ENCODE measurements around the gene BAAT.

The BAAT gene

GRCh38 chr9:101350285-101350684 is 34.5 kb downstream of the BAAT start:
- Histone ChIP-seq H3K14ac (ENCODE audit: low read length) (no peak overlapping the region), H3K9ac (ENCODE audit: low read depth, low read length, poor library complexity) (no peak overlapping the region), H3K4ac (ENCODE audit: low read length) (no peak overlapping the region), H3K9me3 (replicated peaks in 1 of 2; ENCODE audit: control insufficient read depth in 2 of 2, insufficient read depth in 1 of 2, low read depth in 1 of 2, low read length in 2 of 2) (no peaks in the 10 kb centered on the region), H2BK5ac (ENCODE audit: low read length) (no peak overlapping the region), H2AK5ac (ENCODE audit: low read depth, low read length) (no peak overlapping the region), H3K79me1 (ENCODE audit: low read depth, low read length) (no peaks in the 10 kb centered on the region), H3K4me3 (ENCODE audit: low read length in 2 of 2) (no peak overlapping the region), H3K18ac (ENCODE audit: low read length) (no peak overlapping the region), H3K23ac (ENCODE audit: low read depth, low read length, poor library complexity) (no peak overlapping the region), H3K27ac (replicated peaks; ENCODE audit: low read length) (no peak overlapping the region), H2AFZ (ENCODE audit: low read length) (no peak overlapping the region), H4K8ac (ENCODE audit: low read depth, low read length) (no peak overlapping the region), H3K4me1 (ENCODE audit: control insufficient read depth in 2 of 2, insufficient read depth in 1 of 2, low read depth in 1 of 2, low read length in 2 of 2) (peaks cover 0 to 5% of the 10 kb centered on the region in 2 donors), H2BK15ac (ENCODE audit: low read length) (no peak overlapping the region), H4K91ac (ENCODE audit: low read depth, low read length, poor library complexity) (no peak overlapping the region), H3K36me3 (replicated peaks in 1 of 2; ENCODE audit: control insufficient read depth in 2 of 2, insufficient read depth in 2 of 2, low read length in 2 of 2) (no peaks in the 10 kb centered on the region), H3K27me3 (ENCODE audit: control insufficient read depth in 3 of 3, insufficient read depth in 3 of 3, low read depth in 1 of 3, low read length in 3 of 3) (peaks cover 0 to 12% (median 0%) of the 10 kb centered on the region in 3 experiments), H2BK120ac (ENCODE audit: low read depth, low read length) (no peak overlapping the region), H2BK12ac (ENCODE audit: low read length) (no peak overlapping the region), H3K4me2 (ENCODE audit: insufficient read depth, low read length, poor library complexity, severe bottlenecking) (no peak overlapping the region)
- whole genome bisulfite sequencing, 2 donors (ENCODE audit: extremely low coverage in 2 of 2, insufficient read length in 2 of 2, insufficient replicate concordance in 1 of 2), result no CpG with 5 or more reads among the region's 1 CpG
- DNase-seq (ENCODE audit: low spot score), result no peak

- H3K23ac ChIP-seq (ENCODE audit: low read depth, low read length, poor library complexity), result no peak overlapping the region
- no peak overlapping the region for H3K18ac ChIP-seq (ENCODE audit: low read length)
- H3K27me3 ChIP-seq (ENCODE audit: control insufficient read depth in 3 of 3, insufficient read depth in 3 of 3, low read depth in 1 of 3, low read length in 3 of 3), result peaks cover 0 to 4% (median 0%) of the 10 kb centered on the region in 3 experiments
- no peak for DNase-seq (ENCODE audit: low spot score)
- no peak overlapping the region for H3K9ac ChIP-seq (ENCODE audit: low read depth, low read length, poor library complexity)
- H2AK5ac ChIP-seq (ENCODE audit: low read depth, low read length), result no peak overlapping the region
- no peak overlapping the region for H3K4ac ChIP-seq (ENCODE audit: low read length)
- no peaks in the 10 kb centered on the region for H3K79me1 ChIP-seq (ENCODE audit: low read depth, low read length)
- H3K4me3 ChIP-seq (ENCODE audit: low read length in 2 of 2), result no peak overlapping the region
- no CpG with 5 or more reads among the region's 1 CpG for WGBS, 2 donors (ENCODE audit: extremely low coverage in 2 of 2, insufficient read length in 2 of 2, insufficient replicate concordance in 1 of 2)
- H3K27ac ChIP-seq (replicated peaks; ENCODE audit: low read length), result no peak overlapping the region
- H3K4me1 ChIP-seq (ENCODE audit: control insufficient read depth in 2 of 2, insufficient read depth in 1 of 2, low read depth in 1 of 2, low read length in 2 of 2), result peaks cover 0 to 2% of the 10 kb centered on the region in 2 donors
- H3K14ac ChIP-seq (ENCODE audit: low read length), result no peak overlapping the region
- no peak overlapping the region for H2AFZ ChIP-seq (ENCODE audit: low read length)
- no peak overlapping the region for H2BK12ac ChIP-seq (ENCODE audit: low read length)
- no peak overlapping the region for H2BK120ac ChIP-seq (ENCODE audit: low read depth, low read length)
- no peak overlapping the region for H4K91ac ChIP-seq (ENCODE audit: low read depth, low read length, poor library complexity)
- no peak overlapping the region for H2BK15ac ChIP-seq (ENCODE audit: low read length)
- no peak overlapping the region for H4K8ac ChIP-seq (ENCODE audit: low read depth, low read length)
- no peaks in the 10 kb centered on the region for H3K36me3 ChIP-seq (replicated peaks in 1 of 2; ENCODE audit: control insufficient read depth in 2 of 2, insufficient read depth in 2 of 2, low read length in 2 of 2)
- no peak overlapping the region for H2BK5ac ChIP-seq (ENCODE audit: low read length)
- no peak overlapping the region for H3K4me2 ChIP-seq (ENCODE audit: insufficient read depth, low read length, poor library complexity, severe bottlenecking)
- peaks cover 0 to 2% of the 10 kb centered on the region in 2 donors for H3K9me3 ChIP-seq (replicated peaks in 1 of 2; ENCODE audit: control insufficient read depth in 2 of 2, insufficient read depth in 1 of 2, low read depth in 1 of 2, low read length in 2 of 2)
These were observed 42.2 kb downstream of the BAAT start for GRCh38 chr9:101342595-101342994.

GRCh38 chr9:101341958-101342357 is 42.8 kb downstream of the BAAT start:
- Histone ChIP-seq H2BK12ac (ENCODE audit: low read length) (no peak overlapping the region), H2AK5ac (ENCODE audit: low read depth, low read length) (no peak overlapping the region), H2BK15ac (ENCODE audit: low read length) (no peak overlapping the region), H3K9ac (ENCODE audit: low read depth, low read length, poor library complexity) (no peak overlapping the region), H3K18ac (ENCODE audit: low read length) (no peak overlapping the region), H3K4me3 (ENCODE audit: low read length in 2 of 2) (no peak overlapping the region), H4K91ac (ENCODE audit: low read depth, low read length, poor library complexity) (no peak overlapping the region), H3K4me2 (ENCODE audit: insufficient read depth, low read length, poor library complexity, severe bottlenecking) (no peak overlapping the region), H2BK120ac (ENCODE audit: low read depth, low read length) (no peak overlapping the region), H3K9me3 (replicated peaks in 1 of 2; ENCODE audit: control insufficient read depth in 2 of 2, insufficient read depth in 1 of 2, low read depth in 1 of 2, low read length in 2 of 2) (peaks cover 0 to 2% of the 10 kb centered on the region in 2 donors), H3K36me3 (replicated peaks in 1 of 2; ENCODE audit: control insufficient read depth in 2 of 2, insufficient read depth in 2 of 2, low read length in 2 of 2) (no peaks in the 10 kb centered on the region), H3K4me1 (ENCODE audit: control insufficient read depth in 2 of 2, insufficient read depth in 1 of 2, low read depth in 1 of 2, low read length in 2 of 2) (peaks cover 0 to under 1% of the 10 kb centered on the region in 2 donors), H4K8ac (ENCODE audit: low read depth, low read length) (no peak overlapping the region), H3K27ac (replicated peaks; ENCODE audit: low read length) (no peak overlapping the region), H2AFZ (ENCODE audit: low read length) (no peak overlapping the region), H3K14ac (ENCODE audit: low read length) (no peak overlapping the region), H3K23ac (ENCODE audit: low read depth, low read length, poor library complexity) (no peak overlapping the region), H3K27me3 (ENCODE audit: control insufficient read depth in 3 of 3, insufficient read depth in 3 of 3, low read depth in 1 of 3, low read length in 3 of 3) (no peaks in the 10 kb centered on the region), H3K79me1 (ENCODE audit: low read depth, low read length) (no peaks in the 10 kb centered on the region), H3K4ac (ENCODE audit: low read length) (no peak overlapping the region), H2BK5ac (ENCODE audit: low read length) (no peak overlapping the region)
- DNase-seq (ENCODE audit: low spot score), result no peak

- Histone ChIP-seq H3K23ac (ENCODE audit: low read depth, low read length, poor library complexity) (no peak overlapping the region), H4K91ac (ENCODE audit: low read depth, low read length, poor library complexity) (no peak overlapping the region), H3K14ac (ENCODE audit: low read length) (no peak overlapping the region), H3K27ac (replicated peaks; ENCODE audit: low read length) (no peak overlapping the region), H3K36me3 (replicated peaks in 1 of 2; ENCODE audit: control insufficient read depth in 2 of 2, insufficient read depth in 2 of 2, low read length in 2 of 2) (no peaks in the 10 kb centered on the region), H2BK120ac (ENCODE audit: low read depth, low read length) (no peak overlapping the region), H3K4ac (ENCODE audit: low read length) (no peak overlapping the region), H4K8ac (ENCODE audit: low read depth, low read length) (no peak overlapping the region), H3K4me2 (ENCODE audit: insufficient read depth, low read length, poor library complexity, severe bottlenecking) (no peak overlapping the region), H3K4me3 (ENCODE audit: low read length in 2 of 2) (no peak overlapping the region), H2BK12ac (ENCODE audit: low read length) (no peak overlapping the region), H3K27me3 (ENCODE audit: control insufficient read depth in 3 of 3, insufficient read depth in 3 of 3, low read depth in 1 of 3, low read length in 3 of 3) (no peaks in the 10 kb centered on the region), H2AFZ (ENCODE audit: low read length) (no peak overlapping the region), H3K9me3 (replicated peaks in 1 of 2; ENCODE audit: control insufficient read depth in 2 of 2, insufficient read depth in 1 of 2, low read depth in 1 of 2, low read length in 2 of 2) (peaks cover 0 to 3% of the 10 kb centered on the region in 2 donors), H3K4me1 (ENCODE audit: control insufficient read depth in 2 of 2, insufficient read depth in 1 of 2, low read depth in 1 of 2, low read length in 2 of 2) (peaks cover 0 to 4% of the 10 kb centered on the region in 2 donors), H3K9ac (ENCODE audit: low read depth, low read length, poor library complexity) (no peak overlapping the region), H2AK5ac (ENCODE audit: low read depth, low read length) (no peak overlapping the region), H3K79me1 (ENCODE audit: low read depth, low read length) (no peaks in the 10 kb centered on the region), H2BK15ac (ENCODE audit: low read length) (no peak overlapping the region), H2BK5ac (ENCODE audit: low read length) (no peak overlapping the region), H3K18ac (ENCODE audit: low read length) (no peak overlapping the region)
- WGBS, 2 donors (ENCODE audit: extremely low coverage in 2 of 2, insufficient read length in 2 of 2, insufficient replicate concordance in 1 of 2), result no CpG with 5 or more reads among the region's 2 CpGs
- DNase-seq (ENCODE audit: low spot score), result no peak
These were observed 47.6 kb downstream of the BAAT start for GRCh38 chr9:101337237-101337636.
